GM18907 (cell line): ENCODE measurements around the gene HTD2.
"Not testable (repeated sequence)": the region's sequence is repeated elsewhere in the genome, so short reads cannot be mapped to it uniquely, and the experiment has no call there.

Experiments used
- ATAC-seq: cut with Tn5 transposase; IDR thresholded peaks from one replicate; pipeline ENCODE4 v1.9.1; 2021; ENCODE audit warnings: mild to moderate bottlenecking, moderate library complexity; ENCODE audit not compliant: unreplicated experiment

HTD2 gene

DNA sequence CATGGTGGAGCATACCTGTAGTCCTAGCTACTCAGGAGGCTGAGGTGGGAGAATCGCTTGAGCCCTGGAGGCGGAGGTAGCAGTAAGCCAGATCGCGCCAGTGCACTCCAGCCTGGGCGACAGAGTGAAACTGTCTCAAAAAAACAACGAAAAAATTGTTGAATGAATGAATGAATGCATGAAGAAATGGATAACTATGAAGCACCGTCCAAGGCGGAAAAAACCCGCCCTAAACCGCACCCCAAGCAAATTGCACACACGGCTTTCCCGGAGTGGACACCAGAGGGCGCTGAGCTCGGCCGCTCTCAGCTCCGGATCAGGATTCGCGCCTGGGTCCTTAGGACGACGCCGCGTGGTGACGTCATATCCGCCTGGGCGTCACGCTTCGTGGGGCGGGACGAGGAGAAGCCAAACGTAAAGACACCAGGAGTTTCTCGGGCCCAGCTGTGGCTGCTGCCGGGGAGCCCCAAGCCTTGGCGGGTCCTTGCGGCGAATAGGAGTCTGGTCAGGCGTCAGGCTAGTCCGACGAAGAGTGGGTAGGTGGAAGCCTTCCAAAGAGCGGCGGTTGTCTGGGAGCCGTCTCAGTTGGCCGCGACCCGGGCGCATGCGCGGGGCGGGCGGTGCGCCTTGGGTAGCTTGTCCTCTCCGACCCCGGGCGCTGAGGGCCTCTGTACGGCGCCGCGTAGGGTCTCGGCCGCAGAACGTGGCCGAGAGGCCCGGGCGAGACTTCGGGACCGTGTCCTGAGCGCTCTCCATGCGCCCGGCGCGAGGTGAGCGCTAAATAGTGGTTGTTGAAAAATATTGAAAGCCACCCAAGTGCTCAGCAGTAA, at the start of gene HTD2, which contains the start of gene RPP14:
TSS of gene HTD2 (plus strand) at position 639 of the 830 bp plus-strand sequence. CDS start 11,094 bp downstream, outside the sequence.
TSS of gene RPP14 (plus strand) at position 364 of the 830 bp plus-strand sequence. CDS start 4,085 bp downstream, outside the sequence.
- peak; percentile 88 for ATAC-seq

DNA sequence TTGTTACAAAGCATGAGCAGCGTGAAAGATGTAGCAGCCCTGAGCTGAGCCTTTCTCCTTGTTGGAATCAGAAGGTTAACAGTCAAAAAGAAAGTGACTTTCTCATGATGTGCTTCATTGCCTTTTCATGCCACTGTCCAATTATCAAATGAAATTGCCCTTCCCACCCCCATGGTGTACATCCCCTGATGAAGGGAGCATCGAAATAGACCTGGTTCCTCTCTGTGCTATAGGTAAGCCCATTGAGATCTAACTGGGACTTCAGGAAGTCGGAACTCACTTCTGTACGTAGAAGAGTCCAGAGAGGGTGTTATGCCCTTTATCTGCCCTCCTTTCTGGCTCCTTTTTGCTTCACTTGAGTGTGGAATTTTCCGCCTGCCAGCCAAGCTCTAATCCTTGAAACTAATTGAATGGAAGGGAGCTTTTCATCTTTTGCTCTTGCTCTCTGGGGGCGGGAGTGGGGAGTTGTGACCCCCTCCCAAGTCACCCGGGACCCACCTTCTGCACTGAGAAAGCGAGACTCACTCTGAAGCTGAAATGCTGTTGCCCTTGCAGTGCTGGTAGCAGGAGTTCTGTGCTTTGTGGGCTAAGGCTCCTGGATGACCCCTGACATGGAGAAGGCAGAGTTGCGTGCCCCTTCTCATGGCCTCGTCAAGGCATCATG, 47.8 kb upstream of the HTD2 start:
- no peak for ATAC-seq

GRCh38 chr3:58260261-58260731, 46.0 kb upstream of the HTD2 start:
- no peak for ATAC-seq

- no peak for ATAC-seq
Measured at GRCh38 chr3:58260733-58261132, 45.6 kb upstream of the HTD2 start.

- peak; percentile 75 for ATAC-seq
Measured at GRCh38 chr3:58261954-58262666, 44.2 kb upstream of the HTD2 start.

DNA sequence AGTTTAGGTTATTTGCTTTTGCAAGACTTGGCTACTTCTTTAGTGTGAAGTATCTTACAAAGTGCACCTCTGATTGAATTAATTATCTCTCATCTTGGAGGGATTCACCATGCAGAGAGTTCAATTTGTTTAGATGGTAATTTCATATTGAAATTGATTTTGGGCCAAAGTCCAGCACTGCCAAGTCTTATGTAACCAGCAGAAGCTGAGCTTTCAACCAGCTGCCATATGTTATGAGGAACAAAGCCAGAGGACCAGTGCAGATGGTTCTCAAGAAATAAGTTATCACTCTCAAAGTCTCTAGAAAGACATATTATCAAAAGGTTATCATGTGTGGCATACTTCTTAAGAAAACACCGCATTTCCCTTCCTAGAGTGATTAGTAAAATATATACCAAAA, 39.7 kb upstream of the HTD2 start:
- ATAC-seq = no peak

DNA sequence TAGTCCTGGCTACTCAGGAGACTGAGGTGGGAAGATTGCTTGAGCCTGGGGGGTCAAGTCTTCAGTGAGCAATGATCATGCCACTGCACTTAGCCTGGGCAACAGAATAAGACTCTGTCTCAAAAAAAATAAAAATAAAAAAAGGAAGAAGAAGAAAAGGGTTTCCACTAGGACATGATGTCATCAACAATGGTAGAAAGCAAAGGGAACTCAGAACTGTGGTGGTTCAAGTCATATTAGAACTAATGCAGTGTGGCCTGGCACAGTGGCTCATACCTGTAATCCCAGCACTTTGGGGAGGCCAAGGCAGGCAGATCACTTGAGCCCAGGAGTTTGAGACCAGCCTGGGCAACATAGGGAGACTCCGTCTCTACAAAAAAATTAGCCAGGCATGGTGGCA, 38.8 kb upstream of the HTD2 start:
- not testable (repeated sequence) for ATAC-seq

DNA sequence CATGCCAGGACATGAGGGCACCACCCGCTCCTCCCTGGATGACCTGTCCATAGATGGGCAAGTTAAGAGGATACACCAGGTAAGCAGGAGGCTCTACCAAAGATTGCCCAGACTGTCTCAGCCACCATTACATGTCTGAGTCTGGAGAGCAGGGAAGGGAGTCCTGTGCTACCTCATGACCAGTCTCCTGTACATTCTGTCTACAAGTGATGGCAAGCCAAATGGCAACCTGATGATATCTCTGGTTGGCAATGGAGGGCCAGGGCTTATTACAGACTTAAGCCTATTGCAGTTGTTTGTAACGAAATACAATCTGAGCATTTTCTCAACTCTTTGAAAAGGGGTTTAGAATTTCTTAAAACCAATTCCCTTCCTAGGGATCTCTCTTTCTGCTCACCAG, 37.0 kb upstream of the HTD2 start:
- no peak for ATAC-seq

DNA sequence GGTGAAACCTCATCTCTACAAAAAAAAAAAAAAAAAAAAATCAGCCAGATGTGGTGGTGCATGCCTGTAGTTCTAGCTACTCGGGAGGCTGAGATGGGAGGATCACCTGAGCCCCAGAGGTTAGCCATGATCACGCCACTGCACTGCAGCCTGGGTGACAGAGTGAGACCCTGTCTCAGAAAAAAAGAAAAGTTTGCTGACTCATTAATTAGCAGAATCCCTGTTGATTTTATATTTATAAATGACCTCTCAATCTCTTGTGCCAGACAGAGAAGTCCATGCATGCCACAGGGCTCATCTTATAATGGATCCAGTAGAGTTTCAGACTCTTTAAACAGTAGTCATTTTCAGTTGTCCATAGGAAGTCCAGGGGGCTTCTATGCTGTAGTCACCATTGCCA, 35.8 kb upstream of the HTD2 start:
- no peak for ATAC-seq

GRCh38 chr3:58271901-58272501, 34.3 kb upstream of the HTD2 start:
- ATAC-seq = no peak

DNA sequence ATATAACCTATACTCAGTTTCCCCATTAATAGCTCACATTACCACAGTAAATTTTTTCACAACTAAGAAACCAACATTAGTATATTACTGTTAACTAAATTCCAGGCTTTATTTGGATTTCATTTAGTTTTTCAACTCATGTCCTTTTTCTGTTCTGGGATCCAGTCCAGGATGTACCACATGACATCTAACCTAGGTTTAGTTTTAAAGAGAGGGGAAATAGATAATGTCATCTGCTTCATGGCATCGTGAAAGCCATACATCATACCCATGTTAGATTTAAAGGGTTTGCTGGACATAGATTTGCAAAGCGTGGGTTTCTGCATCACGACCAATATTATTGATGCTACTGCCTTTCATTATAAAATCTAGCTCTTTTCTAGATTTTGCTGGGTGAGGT, 33.4 kb upstream of the HTD2 start:
- ATAC-seq = no peak

DNA sequence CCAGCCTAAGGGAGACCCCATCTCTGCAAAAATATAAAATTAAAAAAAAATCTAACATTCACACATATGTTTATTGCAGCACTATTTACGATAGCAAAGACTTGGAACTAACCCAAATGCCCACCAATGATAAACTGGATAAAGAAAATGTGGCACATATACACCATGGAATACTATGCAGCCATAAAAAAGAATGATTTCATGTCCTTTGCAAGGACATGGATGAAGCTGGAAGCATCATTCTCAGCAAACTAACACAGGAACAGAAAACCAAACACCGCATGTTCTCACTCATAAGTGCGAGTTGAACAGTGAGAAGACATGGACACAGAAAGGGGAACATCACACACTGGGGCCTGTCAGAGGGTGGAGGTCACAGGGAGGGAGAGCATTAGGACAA, 33.0 kb upstream of the HTD2 start:
- ATAC-seq = not testable (repeated sequence)

DNA sequence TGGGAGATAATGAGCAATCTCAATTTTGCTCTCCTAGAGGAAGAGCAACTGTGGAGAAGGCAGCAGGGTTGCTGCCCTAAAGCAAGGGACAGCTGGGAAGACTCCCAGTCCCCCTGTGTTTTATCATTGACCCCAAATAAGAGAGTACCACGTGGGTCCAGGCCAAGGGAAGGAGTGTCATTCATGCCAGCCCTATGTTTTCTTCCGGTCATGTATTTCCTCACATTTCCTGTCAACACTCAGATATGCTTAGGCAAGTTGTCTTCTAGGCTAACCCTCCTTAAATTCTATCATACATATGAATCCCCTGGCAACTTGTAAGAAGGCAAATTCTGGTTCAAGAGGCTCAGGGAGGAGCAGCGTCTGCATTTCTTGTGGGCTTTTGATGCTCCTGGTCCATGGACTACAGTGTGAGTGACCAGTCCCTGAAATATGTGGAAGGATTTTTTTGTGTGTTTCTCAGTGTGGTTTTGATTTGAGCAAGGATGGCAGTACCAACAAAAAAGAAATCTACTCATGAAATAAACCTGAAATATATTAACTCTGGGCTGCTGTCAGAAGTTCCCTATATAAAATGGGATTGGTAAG, 32.2 kb upstream of the HTD2 start:
- ATAC-seq = no peak

DNA sequence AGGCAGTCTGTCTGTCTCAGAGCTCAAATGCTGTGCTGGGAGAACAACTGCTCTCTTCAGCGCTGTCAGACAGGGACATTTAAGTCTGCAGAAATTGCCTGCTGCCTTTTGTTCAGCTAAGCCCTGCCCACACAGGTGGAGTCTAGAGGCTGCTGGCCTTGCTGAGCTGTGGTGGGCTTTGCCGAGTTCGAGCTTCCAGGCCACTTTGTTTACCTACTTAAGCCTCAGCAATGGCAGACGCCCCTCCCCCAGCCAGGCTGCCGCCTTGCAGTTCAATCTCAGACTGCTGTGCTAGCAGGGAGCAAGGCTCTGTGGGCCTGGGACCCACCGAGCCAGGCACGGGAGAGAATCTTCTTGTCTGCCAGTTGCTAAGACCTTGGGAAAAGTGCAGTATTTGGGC, 25.3 kb upstream of the HTD2 start:
- no peak for ATAC-seq

DNA sequence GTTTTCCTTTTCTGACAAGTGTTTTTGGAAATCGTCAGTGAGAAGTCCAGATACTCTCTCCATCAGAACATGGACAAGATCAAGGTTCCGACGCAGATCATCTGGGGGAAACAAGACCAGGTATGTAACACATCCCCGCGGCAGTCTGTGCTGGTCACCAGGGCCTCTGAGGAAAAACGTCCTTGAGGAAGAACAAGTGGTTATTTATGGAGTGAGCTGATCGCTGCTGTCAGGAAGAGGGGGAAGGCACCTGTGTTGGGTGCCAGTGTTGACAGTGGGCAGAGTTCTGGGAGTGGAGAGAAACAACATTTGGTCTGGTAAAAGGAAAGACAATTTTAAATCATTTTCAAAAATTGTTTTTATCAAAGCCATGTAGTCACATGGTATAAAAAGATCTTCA, 21.0 kb upstream of the HTD2 start:
- ATAC-seq = no peak

DNA sequence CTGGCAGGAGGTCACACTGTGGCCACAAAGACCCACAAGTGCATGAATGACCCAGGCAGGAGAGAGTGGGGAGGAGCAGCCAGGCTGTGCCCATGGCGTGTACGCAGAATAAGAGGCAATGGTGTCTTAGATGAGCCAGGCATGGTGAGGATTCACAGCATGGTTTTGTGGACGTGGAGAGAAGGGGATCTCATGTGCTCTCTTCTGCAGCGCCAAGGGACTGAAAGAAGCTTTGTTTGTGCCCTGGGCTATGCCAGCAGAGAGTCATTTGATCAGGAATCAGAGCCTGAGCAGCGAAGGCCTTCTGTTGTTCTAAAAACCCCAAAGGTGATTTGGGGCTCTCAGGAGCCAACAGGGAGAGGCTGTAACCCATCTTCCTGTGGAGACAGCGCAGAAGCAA, 19.0 kb upstream of the HTD2 start:
- ATAC-seq = no peak

DNA sequence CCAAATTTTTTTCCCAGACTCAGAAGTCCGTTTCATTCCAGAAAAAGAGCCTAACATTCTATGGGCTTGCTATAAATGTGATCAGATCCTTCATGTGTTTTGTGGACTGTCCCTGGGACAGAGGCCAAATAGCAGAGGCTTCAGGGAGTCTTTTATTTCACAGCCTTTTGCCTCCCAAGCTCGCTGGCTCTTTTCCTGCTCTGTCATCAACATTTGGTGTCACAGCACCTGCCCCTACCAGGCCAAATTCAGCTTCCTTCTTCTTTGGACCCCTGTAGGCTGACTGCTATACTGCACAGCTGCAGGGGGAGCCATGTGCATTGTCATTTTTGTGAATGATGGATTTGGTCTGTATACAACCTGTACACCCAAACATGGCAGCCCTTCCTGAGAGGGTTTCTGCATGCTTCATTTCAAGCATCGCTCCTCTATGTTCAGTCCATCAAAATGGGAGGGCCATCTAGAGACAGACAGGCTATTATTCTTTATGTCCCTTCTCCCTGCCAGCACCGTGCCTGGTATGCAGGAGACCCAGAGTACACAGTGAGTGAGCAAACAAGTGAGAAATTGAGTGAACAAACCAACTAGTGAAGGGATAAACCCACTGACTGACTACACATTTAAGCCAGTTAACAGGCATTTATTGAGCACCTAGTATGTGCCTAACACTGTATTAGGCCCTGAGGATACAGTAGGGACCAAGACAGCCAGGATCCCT, 18.1 kb upstream of the HTD2 start:
- ATAC-seq = no peak

- ATAC-seq = not testable (repeated sequence)
Measured at GRCh38 chr3:58288964-58289613, 17.2 kb upstream of the HTD2 start.

- ATAC-seq = not testable (repeated sequence)
Measured at GRCh38 chr3:58290446-58290845, 15.9 kb upstream of the HTD2 start.
